Cardiac fibroblast (primary cell): ENCODE data around the gene DDX28.
"Not testable (repeated sequence)": the region's sequence is repeated elsewhere in the genome, so short reads cannot be mapped to it uniquely, and the experiment has no call there.

Experiments
- DNase-seq, 2 donors: peaks; one replicate each; pipeline versions ENCODE4 v3.0.0 to v3.0.0-alpha.2; 2010; ENCODE audit warnings: low read depth in 2 of 2
- H3K4me3 ChIP-seq, 2 donors: replicated peaks in 1 of 2; 1 replicate in 1 of 2; 2 replicates in 1 of 2; pipeline ENCODE4 v1.5.1; 2011; ENCODE audit warnings: low read depth in 2 of 2, low read length in 2 of 2, mild to moderate bottlenecking in 2 of 2, moderate library complexity in 1 of 2
- CTCF ChIP-seq: IDR thresholded peaks from one replicate; pipeline ENCODE4 v1.5.1; 2011; ENCODE audit warnings: low read depth, mild to moderate bottlenecking, low read length, inconsistent platforms

The DDX28 gene

GRCh38 chr16:68021490-68021889 is 1.5 kb downstream of the DDX28 start:
- peak overlapping the region; percentile 80 to 93 for H3K4me3 ChIP-seq
- no peak for TF ChIP-seq CTCF

GRCh38 chr16:68019167-68019680 is 3.8 kb downstream of the DDX28 start:
- no peak for TF ChIP-seq CTCF
- no peak for DNase-seq
- H3K4me3 ChIP-seq, result no peak overlapping the region

More at GRCh38 chr16:68021490-68021889, 1.5 kb downstream of the DDX28 start:
- no peak for DNase-seq

- no peak within 1 kb of the TSS for H3K4me3 ChIP-seq
- no peak for DNase-seq
- TF ChIP-seq CTCF, result no peak
Measured at GRCh38 chr16:68015681-68016080, 7.4 kb downstream of the DDX28 start, which contains the start of gene DPEP2NB. Gene DPEP2NB (minus strand): TSS chr16:68015911. CDS start chr16:68015770, 141 bp downstream.

- DNase-seq, result peak; percentile 22 to 24
- no peak for TF ChIP-seq CTCF
- no peak overlapping the region for H3K4me3 ChIP-seq
Measured at GRCh38 chr16:68013440-68013839, 9.6 kb downstream of the DDX28 start.

GRCh38 chr16:68009872-68010271 is 13.2 kb downstream of the DDX28 start:
- not testable (repeated sequence) for H3K4me3 ChIP-seq, DNase-seq

GRCh38 chr16:68009157-68009735 is 13.8 kb downstream of the DDX28 start:
- no peak for DNase-seq
- no peak overlapping the region for H3K4me3 ChIP-seq
- TF ChIP-seq CTCF, result no peak

GRCh38 chr16:68005786-68006286 is 17.2 kb downstream of the DDX28 start:
- TF ChIP-seq CTCF, result no peak
- no peak overlapping the region for H3K4me3 ChIP-seq
- DNase-seq, result peak in 1 of 2 donors; percentile 37
